Measurements from ENCODE around the gene DUS1L.

DNA sequence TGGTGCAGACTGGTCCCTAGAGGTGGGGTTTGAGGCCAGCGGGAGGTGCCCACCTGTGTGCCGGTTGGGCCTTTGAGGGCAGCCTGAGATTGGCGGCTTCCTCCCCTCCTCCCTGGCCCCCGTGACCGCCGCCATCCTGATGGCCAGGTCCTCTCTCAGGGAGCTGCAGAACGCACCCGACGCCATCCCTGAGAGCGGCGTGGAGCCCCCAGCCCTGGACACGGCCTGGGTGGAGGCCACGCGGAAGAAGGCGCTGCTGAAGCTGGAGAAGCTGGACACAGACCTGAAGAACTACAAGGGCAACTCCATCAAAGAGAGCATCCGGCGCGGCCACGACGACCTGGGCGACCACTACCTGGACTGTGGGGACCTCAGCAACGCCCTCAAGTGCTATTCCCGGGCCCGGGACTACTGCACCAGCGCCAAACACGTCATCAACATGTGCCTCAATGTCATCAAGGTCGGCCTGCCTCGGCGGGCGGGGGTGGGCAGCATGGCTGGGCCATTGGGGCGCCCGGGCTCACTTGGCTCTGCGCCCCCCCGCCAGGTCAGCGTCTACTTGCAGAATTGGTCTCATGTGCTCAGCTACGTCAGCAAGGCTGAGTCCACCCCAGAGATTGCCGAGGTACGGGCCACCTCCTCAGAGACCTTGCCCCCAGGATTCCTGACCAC, 11.1 kb downstream of the DUS1L start:
- TF ChIP-seq POLR2AphosphoS5 (IDR thresholded peaks at IDR 0.05) (no peak), POLR2A (IDR thresholded peaks at IDR 0.05) (no peak)
- TF ChIP-seq, protein P1, sequence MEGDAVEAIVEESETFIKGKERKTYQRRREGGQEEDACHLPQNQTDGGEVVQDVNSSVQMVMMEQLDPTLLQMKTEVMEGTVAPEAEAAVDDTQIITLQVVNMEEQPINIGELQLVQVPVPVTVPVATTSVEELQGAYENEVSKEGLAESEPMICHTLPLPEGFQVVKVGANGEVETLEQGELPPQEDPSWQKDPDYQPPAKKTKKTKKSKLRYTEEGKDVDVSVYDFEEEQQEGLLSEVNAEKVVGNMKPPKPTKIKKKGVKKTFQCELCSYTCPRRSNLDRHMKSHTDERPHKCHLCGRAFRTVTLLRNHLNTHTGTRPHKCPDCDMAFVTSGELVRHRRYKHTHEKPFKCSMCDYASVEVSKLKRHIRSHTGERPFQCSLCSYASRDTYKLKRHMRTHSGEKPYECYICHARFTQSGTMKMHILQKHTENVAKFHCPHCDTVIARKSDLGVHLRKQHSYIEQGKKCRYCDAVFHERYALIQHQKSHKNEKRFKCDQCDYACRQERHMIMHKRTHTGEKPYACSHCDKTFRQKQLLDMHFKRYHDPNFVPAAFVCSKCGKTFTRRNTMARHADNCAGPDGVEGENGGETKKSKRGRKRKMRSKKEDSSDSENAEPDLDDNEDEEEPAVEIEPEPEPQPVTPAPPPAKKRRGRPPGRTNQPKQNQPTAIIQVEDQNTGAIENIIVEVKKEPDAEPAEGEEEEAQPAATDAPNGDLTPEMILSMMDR (IDR thresholded peaks at IDR 0.05) = no peak

All from stomach (tissue), 4 donors.